GM12878 (cell line): Measurements from ENCODE around the gene MRGPRG. TPM values are rescaled to one million over a fixed set of nuclear protein-coding genes. Genes with fewer than 3 reads are reported as not detected.

Experiments used
- ATAC-seq: fragments of 200-7000 bp; cut with Tn5 transposase; 3 replicates; pipeline ENCODE4 v1.9.1; 2020; ENCODE audit warnings: mild to moderate bottlenecking, moderate library complexity
- BruUV-seq: library from RNA; stranded (reverse); fragments of 400-500 nt; replicated peaks from 2 replicates; lab custom pipeline; 2021; lab: Mats Ljungman, UMichigan
- CTCF ChIA-PET: fragments of 300-600 bp; sonication (Branson Sonifier 250); formaldehyde crosslinking; extraction: SDS; loops from one replicate; lab custom pipeline; 2021; ENCODE audit warnings: inconsistent platforms; lab: Yijun Ruan, JAX
- POLR2A ChIA-PET: fragments of 350-600 bp; formaldehyde crosslinking; extraction: SDS; loops from one replicate; lab custom pipeline; 2021; ENCODE audit warnings: inconsistent platforms; lab: Charles Lee
- RAD21 ChIA-PET: fragments of 300-600 bp; sonication (Branson Sonifier 250); formaldehyde crosslinking; loops from one replicate; lab custom pipeline; 2023; ENCODE audit warnings: antibody characterized with exemption; ENCODE audit not compliant: unreplicated experiment; lab: Charles Lee
- SMC1A ChIA-PET: fragments of 300-600 bp; sonication (Branson Sonifier 250); formaldehyde crosslinking; loops from one replicate; lab custom pipeline; 2023; ENCODE audit not compliant: unreplicated experiment, uncharacterized antibody; lab: Charles Lee
- DNase-seq: peaks from one replicate; pipeline ENCODE4 v3.0.0-alpha.2; 2011; ENCODE audit warnings: low read depth, low spot score
- FAIRE-seq: peaks from 3 replicates; lab custom pipeline; 2011; peaks lifted over from hg19 to GRCh38; lab: Jason Lieb, UNC
- H2AFZ ChIP-seq: 2 replicates; pipeline ENCODE4 v1.6.0; 2011; ENCODE audit warnings: low read depth, low read length, control low read depth; ENCODE audit not compliant: control insufficient read depth
- H3K27ac ChIP-seq: 2 replicates; pipeline ENCODE4 v1.5.1; 2011; ENCODE audit warnings: control low read depth; ENCODE audit not compliant: control insufficient read depth, insufficient read depth
- H3K27me3 ChIP-seq, 2 experiments: replicated peaks in 1 of 2; 2 replicates each; pipeline versions ENCODE4 v1.6.0 to v1.6.1; 2011; ENCODE audit warnings: low read length in 1 of 2; ENCODE audit not compliant: control insufficient read depth in 2 of 2, insufficient read depth in 2 of 2
- H3K36me3 ChIP-seq, 2 experiments: 2 replicates each; pipeline ENCODE4 v1.5.1; 2011; ENCODE audit warnings: low read length in 1 of 2; ENCODE audit not compliant: control insufficient read depth in 2 of 2, insufficient read depth in 2 of 2
- H3K4me1 ChIP-seq: 2 replicates; pipeline ENCODE4 v1.6.1; 2011; ENCODE audit warnings: mild to moderate bottlenecking, low read length, moderate library complexity, mixed read lengths; ENCODE audit not compliant: control insufficient read depth, insufficient read depth
- H3K4me2 ChIP-seq: 2 replicates; pipeline ENCODE4 v1.6.0; 2011; ENCODE audit warnings: control low read depth; ENCODE audit not compliant: control insufficient read depth, insufficient read depth
- H3K4me3 ChIP-seq: fragments of 200-600 bp; sonication (generic); 2 replicates; pipeline ENCODE4 v1.5.1; 2016
- H3K79me2 ChIP-seq: 2 replicates; pipeline ENCODE4 v1.6.0; 2011; ENCODE audit warnings: low read length; ENCODE audit not compliant: control insufficient read depth, insufficient read depth
- H3K9ac ChIP-seq: 2 replicates; pipeline ENCODE4 v1.8.0; 2011; ENCODE audit warnings: low read length, control low read depth, mixed read lengths; ENCODE audit not compliant: control insufficient read depth, insufficient read depth
- H3K9me3 ChIP-seq: replicated peaks from 3 replicates; pipeline ENCODE4 v1.5.1; 2011; ENCODE audit warnings: mild to moderate bottlenecking, low read length; ENCODE audit not compliant: control insufficient read depth, insufficient read depth
- H4K20me1 ChIP-seq: 2 replicates; pipeline ENCODE4 v1.6.0; 2011; ENCODE audit not compliant: control insufficient read depth, insufficient read depth
- ATF3 ChIP-seq: IDR thresholded peaks from 2 replicates; pipeline ENCODE4 v1.6.1; 2011; ENCODE audit warnings: low read depth, mild to moderate bottlenecking, low read length, moderate library complexity, borderline replicate concordance; ENCODE audit errors: extremely low read depth
- BHLHE40 ChIP-seq, 2 experiments: fragments of 450-650 bp in 1 of 2; IDR thresholded peaks; 2 replicates each; pipeline ENCODE4 v1.6.1; 2011 to 2017; ENCODE audit warnings: low read depth in 2 of 2, borderline replicate concordance in 1 of 2, improper control_type of control experiment in 1 of 2, low read length in 1 of 2, mild to moderate bottlenecking in 1 of 2
- CBX5 ChIP-seq: sonication (generic); IDR thresholded peaks from 2 replicates; pipeline ENCODE4 v1.6.1; 2016; ENCODE audit warnings: low read depth, moderate library complexity, mild to moderate bottlenecking, inconsistent platforms
- E2F4 ChIP-seq: IDR thresholded peaks from 2 replicates; pipeline ENCODE4 v1.6.1; 2012; ENCODE audit warnings: low read depth, low read length, improper control_type of control experiment
- FOXM1 ChIP-seq: IDR thresholded peaks from 2 replicates; pipeline ENCODE4 v1.6.1; 2012; ENCODE audit warnings: low read depth, mild to moderate bottlenecking, inconsistent platforms, low read length, moderate library complexity
- HCFC1 ChIP-seq: fragments of 150-350 bp; IDR thresholded peaks from 2 replicates; pipeline ENCODE4 v1.6.1; 2014; ENCODE audit warnings: low read length
- KLF5 ChIP-seq: fragments of 450-650 bp; IDR thresholded peaks from 2 replicates; pipeline ENCODE4 v1.6.1; 2014; ENCODE audit warnings: mild to moderate bottlenecking; ENCODE audit not compliant: partially characterized antibody
- LARP7 ChIP-seq: fragments of 450-650 bp; IDR thresholded peaks from 2 replicates; pipeline ENCODE4 v1.6.1; 2017; ENCODE audit warnings: mild to moderate bottlenecking
- NFXL1 ChIP-seq: fragments of 450-650 bp; IDR thresholded peaks from 2 replicates; pipeline ENCODE4 v1.6.1; 2017; ENCODE audit warnings: antibody characterized with exemption, mild to moderate bottlenecking, borderline replicate concordance
- POLR2A ChIP-seq: IDR thresholded peaks from 2 replicates; pipeline ENCODE4 v1.6.1; 2011; ENCODE audit warnings: low read depth, mild to moderate bottlenecking, low read length
- SIN3A ChIP-seq: IDR thresholded peaks from 2 replicates; pipeline ENCODE4 v1.6.1; 2012; ENCODE audit warnings: low read depth, low read length, improper control_type of control experiment
- SMAD1 ChIP-seq: fragments of 450-650 bp; IDR thresholded peaks from 2 replicates; pipeline ENCODE4 v1.6.1; 2018; ENCODE audit warnings: mild to moderate bottlenecking, low read depth; ENCODE audit not compliant: partially characterized antibody
- ZNF687 ChIP-seq: fragments of 450-650 bp; IDR thresholded peaks from 2 replicates; pipeline ENCODE4 v1.6.1; 2017; ENCODE audit warnings: mild to moderate bottlenecking, moderate library complexity
- WGBS: methylation state at CpG from one replicate; pipeline ENCODE4 v1.1.6; 2016; ENCODE audit warnings: low lambda C conversion rate; ENCODE audit not compliant: insufficient replicate concordance, insufficient coverage; ENCODE audit errors: missing lambda C conversion rate; 5-methylcytosine and 5-hydroxymethylcytosine counted together
- in situ Hi-C: fragments of 300-500 bp; cut with MboI; formaldehyde crosslinking; loops from 9 replicates; pipeline ENCODE4 v1.14.3; 2018; ENCODE audit warnings: mixed read lengths
- intact Hi-C: fragments of 100-400 bp; cut with micrococcal nuclease; formaldehyde crosslinking; loops from one replicate; pipeline ENCODE4 v1.14.2; 2022; ENCODE audit not compliant: unreplicated experiment
- polyA plus RNA-seq, 11 experiments: library from polyadenylated mRNA; depleted of rRNA in 4 of 11; unstranded in 6 of 11; stranded (reverse) in 5 of 11; fragments of >200 nt; fragmentation: Nextera tagmentation in 4 of 11; fragmentation: Illumina TruSeq in 1 of 11; extraction: Ambion mirVana in 4 of 11; extraction: Trizol in 1 of 11; gene quantifications; 1 replicate in 1 of 11; 2 replicates in 10 of 11; pipeline versions ENCODE4 v1.2.1 to v1.2.3, GENCODE V29; 2011 to 2016; ENCODE audit warnings: inconsistent platforms in 2 of 11, missing spikeins in 2 of 11, low read depth in 1 of 11
- total RNA-seq, 4 experiments: library from RNA; depleted of rRNA in 3 of 4; stranded (reverse); fragments of >200 nt in 3 of 4; fragmentation: Illumina TruSeq in 1 of 4; extraction: Trizol in 1 of 4; gene quantifications; 2 replicates each; pipeline versions ENCODE4 v1.2.1 to v1.2.3, GENCODE V29; 2013 to 2021

Gene MRGPRG
- total and polyA plus RNA-seq, 10 of the 15 experiments (the other 5 are each of a cell fraction or from before 2014, with no cell fraction given) = not detected

- Histone ChIP-seq H3K9me3 (no peaks in the 10 kb centered on the region; the same call in 2 of the 3 replicates), H3K4me2 (no peak overlapping the region), H3K27ac (no peak overlapping the region), H3K4me3 (no peak overlapping the region), H4K20me1 (no peaks in the 10 kb centered on the region), H3K27me3 (no peaks in the 10 kb centered on the region), H3K4me1 (no peaks in the 10 kb centered on the region), H3K79me2 (no peaks in the 10 kb centered on the region), H3K36me3 (no peaks in the 10 kb centered on the region), H2AFZ (no peak overlapping the region), H3K9ac (no peak overlapping the region)
- POLR2A ChIA-PET = no interaction called here
- FAIRE-seq (no peak), ATAC-seq (no peak), DNase-seq (no peak)
- TF ChIP-seq SMAD1 (no peak), FOXM1 (no peak), CBX5 (no peak)
- in situ Hi-C loops (no loop called here), intact Hi-C loops (no loop called here)
- RAD21 ChIA-PET = no interaction called here
- CTCF ChIA-PET = no interaction called here
- SMC1A ChIA-PET = no interaction called here
- no TSS peak for BruUV-seq
Observed at GRCh38 chr11:3175194-3175593, 43.4 kb downstream of the MRGPRG start.

- SMC1A ChIA-PET = no interaction called here
- Histone ChIP-seq H3K9me3 (no peaks in the 10 kb centered on the region; the same call in 2 of the 3 replicates), H3K27me3 (peaks cover 0 to 1% of the 10 kb centered on the region in 2 experiments; a peak in 1 of 4 replicates), H3K79me2 (no peaks in the 10 kb centered on the region), H2AFZ (no peak overlapping the region), H3K27ac (no peak overlapping the region), H3K9ac (no peak overlapping the region), H3K4me2 (no peak overlapping the region), H3K4me3 (no peak overlapping the region), H3K36me3 (no peaks in the 10 kb centered on the region), H3K4me1 (no peaks in the 10 kb centered on the region), H4K20me1 (no peaks in the 10 kb centered on the region)
- FAIRE-seq (no peak), ATAC-seq (no peak), DNase-seq (no peak)
- CTCF ChIA-PET = no interaction called here
- POLR2A ChIA-PET = no interaction called here
- RAD21 ChIA-PET = no interaction called here
- in situ Hi-C loops = no loop called here
- intact Hi-C loops = no loop called here
- no TSS peak for BruUV-seq
- 29% methylated on average over 3 of the region's 3 CpGs for WGBS
- TF ChIP-seq POLR2A (no peak), E2F4 (no peak), NFXL1 (no peak), BHLHE40 (IDR thresholded peaks at IDR 0.05; ENCODE audit: borderline replicate concordance in 1 of 2, low read depth in 2 of 2, low read length in 1 of 2) (no peak), FOXM1 (no peak), HCFC1 (no peak), LARP7 (no peak), ATF3 (no peak), ZNF687 (no peak), SIN3A (no peak), KLF5 (no peak), CBX5 (no peak)
Observed at GRCh38 chr11:3174387-3174786, 44.2 kb downstream of the MRGPRG start.
